ENCODE results near the gene ROBO1. TPM values are rescaled to one million over a fixed set of nuclear protein-coding genes. Genes with fewer than 3 reads are reported as not detected.
A peak's percentile ranks its signal among the peaks of the same experiment; 100 is the strongest.

Gene ROBO1
- total RNA-seq, 2 donors from 2014 or later: 0.12 TPM; not detected in 1

DNA sequence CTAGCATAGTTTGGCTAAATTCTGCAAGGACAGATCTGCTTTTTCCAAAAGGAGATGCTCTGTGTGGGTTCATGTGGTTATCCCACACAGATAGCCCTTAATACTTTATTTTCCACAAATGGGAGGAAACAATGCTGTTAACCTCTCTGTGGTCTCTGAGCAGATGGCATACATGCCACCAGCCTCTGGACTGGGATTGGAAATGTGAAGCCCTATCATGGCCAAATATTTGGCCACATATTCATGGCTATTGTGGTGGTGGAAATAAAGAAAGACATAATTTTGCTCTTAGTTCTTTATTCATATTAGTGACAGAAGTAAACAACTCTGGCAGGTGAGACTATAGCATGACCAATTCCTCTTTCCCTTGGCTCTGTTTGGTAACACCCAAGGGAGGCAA, 726.2 kb downstream of the ROBO1 start:
- Mint-ChIP-seq H3K36me3 (no peaks in the 10 kb centered on the region), H3K27ac (no peak overlapping the region), H3K9me3 (peaks cover 7 to 12% of the 10 kb centered on the region in 2 donors)
- DNase-seq (ENCODE audit: low spot score in 2 of 2) (no peak), ATAC-seq (no peak)

GRCh38 chr3:79040701-79041100, 727.1 kb downstream of the ROBO1 start:
- ATAC-seq: no peak
- peaks cover 7 to 12% of the 10 kb centered on the region in 2 donors for H3K9me3 Mint-ChIP-seq
- H3K27ac Mint-ChIP-seq: no peak overlapping the region
- no peaks in the 10 kb centered on the region for H3K36me3 Mint-ChIP-seq
- no peak for DNase-seq (ENCODE audit: low spot score in 2 of 2)

DNA sequence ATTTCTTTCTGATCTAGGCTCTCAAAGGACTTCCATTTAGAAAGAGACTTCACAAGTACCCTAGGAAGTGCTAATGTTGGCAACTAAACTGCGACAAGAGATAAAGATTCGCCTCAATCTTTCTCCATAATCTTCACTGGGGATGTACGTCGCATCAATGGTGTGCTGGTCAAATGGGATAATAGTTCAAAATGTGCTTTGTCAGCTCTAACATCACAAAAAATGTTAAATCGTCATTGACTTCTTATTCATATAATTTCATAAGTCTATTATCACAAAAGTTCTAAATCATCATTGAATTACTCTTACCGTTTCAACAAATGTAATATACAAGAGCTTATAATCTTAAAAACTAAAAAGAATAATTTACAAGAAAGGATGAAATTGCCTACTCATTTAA, 727.7 kb downstream of the ROBO1 start:
- no peak for ATAC-seq
- no peaks in the 10 kb centered on the region for H3K36me3 Mint-ChIP-seq
- H3K27ac Mint-ChIP-seq: no peak overlapping the region
- DNase-seq (ENCODE audit: low spot score in 2 of 2): no peak
- H3K9me3 Mint-ChIP-seq: peaks cover 7 to 12% of the 10 kb centered on the region in 2 donors

DNA sequence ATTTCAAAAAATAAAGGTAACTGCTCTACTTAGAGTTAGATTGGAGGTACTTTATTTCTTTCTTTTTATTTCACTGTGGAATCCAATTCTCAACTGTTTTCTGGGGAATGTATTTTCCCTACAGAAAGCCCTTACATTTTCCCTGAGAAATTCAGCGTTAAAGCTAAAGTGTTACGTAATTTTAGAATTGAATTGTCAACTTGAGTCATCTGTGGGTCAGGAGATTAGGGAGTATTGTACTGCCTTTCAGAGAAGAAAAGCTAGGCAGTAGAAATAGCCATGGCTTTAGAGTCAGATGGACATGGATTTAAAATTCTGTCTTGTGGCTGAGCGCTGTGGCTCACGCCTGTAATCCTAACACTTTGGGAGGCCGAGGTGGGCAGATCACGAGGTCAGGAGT, 728.6 kb downstream of the ROBO1 start:
- H3K9me3 Mint-ChIP-seq: peaks cover 7 to 12% of the 10 kb centered on the region in 2 donors
- no peaks in the 10 kb centered on the region for H3K36me3 Mint-ChIP-seq
- H3K27ac Mint-ChIP-seq: no peak overlapping the region
- DNase-seq (ENCODE audit: low spot score in 2 of 2): no peak
- ATAC-seq: no peak

- H3K27ac Mint-ChIP-seq: no peak overlapping the region
- H3K36me3 Mint-ChIP-seq: no peaks in the 10 kb centered on the region
- H3K9me3 Mint-ChIP-seq: peaks cover 7 to 12% of the 10 kb centered on the region in 2 donors
- DNase-seq (ENCODE audit: low spot score in 2 of 2) (no peak), ATAC-seq (no peak)
Measured at GRCh38 chr3:79038636-79039035, 729.2 kb downstream of the ROBO1 start.

- DNase-seq (ENCODE audit: low spot score in 2 of 2) (no peak), ATAC-seq (no peak)
- peaks cover 7 to 12% of the 10 kb centered on the region in 2 donors for H3K9me3 Mint-ChIP-seq
- no peaks in the 10 kb centered on the region for H3K36me3 Mint-ChIP-seq
- no peak overlapping the region for H3K27ac Mint-ChIP-seq
Measured at GRCh38 chr3:79038057-79038456, 729.7 kb downstream of the ROBO1 start.

DNA sequence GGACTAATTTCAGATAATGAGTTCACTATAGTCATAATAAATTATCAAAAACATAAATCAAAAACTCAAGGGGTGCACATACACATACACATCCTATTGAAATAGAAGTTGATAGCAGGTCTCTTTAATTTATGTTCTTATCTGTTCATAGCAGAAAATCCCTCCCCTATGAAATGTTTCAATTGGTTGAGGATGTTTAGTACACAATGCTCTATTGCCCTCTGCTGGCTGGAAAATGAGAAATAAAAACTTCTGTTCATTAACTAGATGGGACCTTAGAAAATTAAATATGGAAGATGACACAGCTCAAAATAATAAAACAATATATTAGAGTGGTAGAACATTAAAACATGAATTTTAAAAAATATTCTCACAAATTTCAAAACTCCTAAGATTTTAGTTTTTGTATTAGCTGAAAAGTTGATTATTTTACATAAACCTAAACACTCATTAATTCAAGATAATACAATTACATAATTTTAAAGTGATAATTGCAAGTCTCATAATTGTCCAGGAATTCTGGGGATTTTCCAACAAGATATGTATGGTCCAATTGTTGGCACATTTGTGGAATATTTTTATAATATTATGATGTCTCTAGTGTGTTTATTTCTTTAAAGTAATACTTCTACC, 735.0 kb downstream of the ROBO1 start:
- no peak for ATAC-seq
- Mint-ChIP-seq H3K36me3 (no peaks in the 10 kb centered on the region), H3K9me3 (no peaks in the 10 kb centered on the region), H3K27ac (no peak overlapping the region)
- no peak for DNase-seq (ENCODE audit: low spot score in 2 of 2)

DNA sequence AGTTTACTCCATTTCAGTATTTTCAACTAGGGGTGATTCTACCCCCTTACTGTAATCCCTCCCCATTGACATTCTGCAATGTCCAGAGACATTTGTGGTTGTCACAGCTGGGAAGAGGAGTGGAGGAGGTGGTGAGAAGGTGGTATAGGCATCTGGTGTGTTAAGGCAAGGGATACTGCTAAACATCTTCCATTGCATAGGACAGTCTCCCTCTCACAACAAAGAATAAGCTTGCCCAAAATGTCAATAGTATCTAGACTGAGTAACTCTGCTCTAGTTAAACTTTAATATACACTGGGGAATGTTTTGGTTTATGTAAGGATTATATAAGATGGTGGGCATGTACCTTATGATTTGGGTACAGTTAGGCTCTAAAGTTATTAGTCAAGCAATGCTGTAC, 737.6 kb downstream of the ROBO1 start:
- no peak for ATAC-seq
- H3K27ac Mint-ChIP-seq: no peak overlapping the region

GRCh38 chr3:79028916-79029315, 738.9 kb downstream of the ROBO1 start:
- H3K36me3 Mint-ChIP-seq: no peaks in the 10 kb centered on the region
- ATAC-seq: no peak

More for the DNA sequence above, 737.6 kb downstream of the ROBO1 start:
- no peaks in the 10 kb centered on the region for H3K36me3 Mint-ChIP-seq
- DNase-seq (ENCODE audit: low spot score in 2 of 2): no peak
- H3K9me3 Mint-ChIP-seq: no peaks in the 10 kb centered on the region

DNA sequence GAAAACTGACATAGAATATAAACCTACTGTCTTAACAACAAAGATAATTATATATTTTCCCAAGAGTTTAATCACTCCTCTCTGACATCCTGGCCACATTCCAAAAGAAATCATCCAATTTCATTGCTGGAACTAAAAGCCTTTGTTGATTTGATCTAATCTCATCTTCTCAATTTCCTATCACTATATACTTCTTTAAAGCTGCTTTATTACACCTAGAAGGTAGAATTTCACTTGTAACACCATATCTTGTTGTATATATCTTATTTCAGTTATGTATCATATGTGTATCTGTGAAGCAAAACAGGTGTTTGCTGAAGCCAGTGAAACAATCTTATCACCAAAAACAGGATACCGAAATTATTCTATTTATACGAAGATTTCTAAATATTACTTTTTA, 740.2 kb downstream of the ROBO1 start:
- no peaks in the 10 kb centered on the region for H3K9me3 Mint-ChIP-seq
- ATAC-seq (no peak), DNase-seq (ENCODE audit: low spot score in 2 of 2) (no peak)
- H3K36me3 Mint-ChIP-seq: no peaks in the 10 kb centered on the region
- H3K27ac Mint-ChIP-seq: no peak overlapping the region

More at GRCh38 chr3:79028916-79029315, 738.9 kb downstream of the ROBO1 start:
- H3K9me3 Mint-ChIP-seq: no peaks in the 10 kb centered on the region
- H3K27ac Mint-ChIP-seq: no peak overlapping the region
- no peak for DNase-seq (ENCODE audit: low spot score in 2 of 2)

GRCh38 chr3:79019924-79020173, 747.9 kb downstream of the ROBO1 start:
- Mint-ChIP-seq H3K27ac (no peak overlapping the region), H3K36me3 (peaks cover 6 to 12% of the 10 kb centered on the region in 2 donors), H3K9me3 (peaks cover 5 to 6% of the 10 kb centered on the region in 2 donors)
- DNase-seq (ENCODE audit: low spot score in 2 of 2): no peak
- no peak for ATAC-seq

DNA sequence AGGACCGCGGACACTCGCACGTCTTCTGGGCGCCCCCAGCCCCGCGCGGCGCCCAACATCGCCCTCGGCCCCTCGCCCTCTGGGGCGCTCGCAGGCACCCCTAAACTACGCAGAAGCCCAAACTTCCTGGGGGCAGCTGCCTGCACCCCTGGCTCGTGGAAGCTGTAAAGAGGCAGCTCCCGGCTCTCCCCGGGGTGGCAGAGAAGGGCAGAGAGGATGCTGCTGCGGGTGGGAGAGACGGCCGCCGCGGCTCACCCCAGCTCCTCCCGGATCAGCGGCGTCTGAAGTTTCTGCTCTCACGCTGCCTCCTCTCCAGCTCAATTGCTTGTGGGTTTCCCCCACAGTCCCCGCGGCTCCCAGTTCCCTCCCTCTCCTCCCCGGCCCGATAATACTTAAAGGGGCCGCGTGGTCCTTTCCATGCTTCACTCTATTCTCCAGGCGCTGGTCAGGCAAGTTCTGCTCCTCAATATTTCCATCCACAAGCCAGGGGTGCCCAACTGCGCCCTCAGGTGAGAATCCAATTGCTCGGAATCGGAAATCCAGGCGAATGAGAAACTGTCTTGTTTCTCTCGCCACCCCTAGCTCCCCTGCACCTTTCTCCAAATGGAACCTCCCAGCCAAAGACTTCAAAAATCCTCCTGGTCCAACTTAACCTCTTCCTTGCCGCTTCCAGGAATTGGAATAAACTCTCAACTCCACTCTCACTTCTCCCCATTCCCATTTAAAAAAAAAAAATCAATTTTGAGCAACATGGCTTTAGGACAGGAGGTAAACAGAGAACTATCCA, 748.5 kb downstream of the ROBO1 start:
- ATAC-seq (no peak), DNase-seq (ENCODE audit: low spot score in 2 of 2) (no peak)
- Mint-ChIP-seq H3K9me3 (peaks cover 5 to 9% of the 10 kb centered on the region in 2 donors), H3K36me3 (peaks cover 6 to 12% of the 10 kb centered on the region in 2 donors), H3K27ac (no peak overlapping the region)

GRCh38 chr3:79018671-79019136, 749.1 kb downstream of the ROBO1 start:
- Mint-ChIP-seq H3K36me3 (peaks cover 6 to 12% of the 10 kb centered on the region in 2 donors), H3K27ac (no peak overlapping the region), H3K9me3 (peaks cover 5 to 10% of the 10 kb centered on the region in 2 donors)
- ATAC-seq (peak in 1 of 2 donors; percentile 38), DNase-seq (ENCODE audit: low spot score in 2 of 2) (no peak)

GRCh38 chr3:79018265-79018664, 749.5 kb downstream of the ROBO1 start:
- Mint-ChIP-seq H3K36me3 (peaks cover 6 to 12% of the 10 kb centered on the region in 2 donors), H3K9me3 (peaks cover 5 to 10% of the 10 kb centered on the region in 2 donors), H3K27ac (no peak overlapping the region)
- DNase-seq (ENCODE audit: low spot score in 2 of 2): no peak
- no peak for ATAC-seq

DNA sequence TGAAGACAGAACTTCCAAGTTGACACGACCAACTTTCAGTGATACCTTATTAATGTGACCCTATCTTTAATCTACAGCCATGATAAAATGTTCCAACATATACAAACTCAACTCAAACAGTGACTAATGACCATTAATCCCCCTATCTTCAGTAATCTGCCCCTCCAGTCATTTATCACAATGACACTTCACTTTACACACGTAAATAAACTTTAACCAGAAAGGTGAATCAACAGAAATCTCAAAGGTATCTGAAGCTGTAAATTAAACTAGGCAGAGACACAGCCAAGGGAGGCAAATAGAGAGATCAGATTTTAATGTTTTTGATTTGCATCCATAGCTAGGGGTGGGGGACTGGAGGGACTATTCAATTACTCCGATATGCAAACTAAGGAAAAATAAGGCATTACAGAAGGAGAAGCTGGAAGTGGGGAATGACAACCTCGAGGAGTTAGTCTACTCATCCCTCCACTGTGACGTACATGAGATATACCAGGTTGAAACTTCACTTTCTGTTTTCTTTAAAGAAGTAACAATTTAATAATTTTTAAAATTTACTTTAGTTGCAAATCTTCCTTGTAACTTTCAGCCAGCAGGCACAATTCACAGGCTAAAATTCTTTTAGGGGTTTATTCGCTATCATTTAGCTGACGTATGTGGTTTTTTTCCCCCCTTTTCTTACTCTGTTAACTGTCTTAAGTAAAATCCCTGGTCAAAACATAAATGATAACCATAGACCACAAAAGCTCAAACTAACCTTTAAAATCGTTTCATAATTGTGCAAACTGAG, 751.0 kb downstream of the ROBO1 start:
- H3K36me3 Mint-ChIP-seq: peaks cover 6% of the 10 kb centered on the region in 2 donors
- DNase-seq (ENCODE audit: low spot score in 2 of 2) (no peak), ATAC-seq (no peak)
- H3K9me3 Mint-ChIP-seq: peaks cover 10 to 11% of the 10 kb centered on the region in 2 donors
- H3K27ac Mint-ChIP-seq: no peak overlapping the region

- ATAC-seq (no peak), DNase-seq (ENCODE audit: low spot score in 2 of 2) (no peak)
- Mint-ChIP-seq H3K36me3 (peaks cover 6% of the 10 kb centered on the region in 2 donors), H3K9me3 (peaks cover 10 to 11% of the 10 kb centered on the region in 2 donors), H3K27ac (no peak overlapping the region)
Measured at GRCh38 chr3:79015854-79016253, 751.9 kb downstream of the ROBO1 start.

DNA sequence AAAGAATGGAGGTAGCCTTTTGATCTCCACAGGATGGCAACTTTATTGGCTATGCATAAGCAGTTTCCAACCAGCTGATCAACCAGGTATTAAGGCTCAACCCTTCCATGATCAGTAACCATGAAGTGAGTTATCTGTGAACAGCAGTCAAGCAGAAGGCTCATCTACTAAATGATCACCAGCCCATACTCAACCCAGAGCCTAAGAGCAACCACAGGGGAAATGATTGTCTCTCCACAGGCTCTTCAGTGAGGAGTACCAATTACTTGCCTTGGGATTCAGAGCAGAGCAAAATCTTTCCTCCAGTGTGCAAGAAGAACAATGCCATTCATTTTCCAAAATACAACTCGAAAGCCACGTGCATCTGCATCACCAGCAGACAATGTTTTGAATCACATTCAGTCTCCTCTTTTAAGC, 754.8 kb downstream of the ROBO1 start:
- peaks cover 5 to 6% of the 10 kb centered on the region in 2 donors for H3K9me3 Mint-ChIP-seq
- DNase-seq (ENCODE audit: low spot score in 2 of 2) (no peak), ATAC-seq (no peak)
- no peak overlapping the region for H3K27ac Mint-ChIP-seq
- no peaks in the 10 kb centered on the region for H3K36me3 Mint-ChIP-seq
